Caki2 (cell line): ENCODE results near the gene RIN1. TPM values are rescaled to one million over a fixed set of nuclear protein-coding genes. Genes with fewer than 3 reads are reported as not detected.
A peak's percentile ranks its signal among the peaks of the same experiment; 100 is the strongest.
"Not testable (repeated sequence)": the region's sequence is repeated elsewhere in the genome, so short reads cannot be mapped to it uniquely, and the experiment has no call there.

Experiments
- DNase-seq: peaks from one replicate; pipeline ENCODE4 v3.0.0-alpha.2; 2015; ENCODE audit warnings: low read depth
- in situ Hi-C: cut with HindIII; loops from 2 replicates; pipeline ENCODE4 v1.10.0; 2016; ENCODE audit warnings: low sequenced_read_pairs, low pct_unique_long_range_greater_than_20kb, mixed read lengths
- total RNA-seq: library from RNA; depleted of rRNA; stranded (reverse); fragments of >200 nt; shearing (Covaris generic); gene quantifications from 2 replicates; pipeline ENCODE4 v1.2.3, GENCODE V29; 2014; ENCODE audit warnings: low replicate concordance

The RIN1 gene
- total RNA-seq, 1 experiment from 2014 or later, result 28.4 TPM

- no peak for DNase-seq
- in situ Hi-C loops, result no loop called here
Observed at GRCh38 chr11:66313321-66314185, 22.7 kb downstream of the RIN1 start.

GRCh38 chr11:66312549-66313320 is 23.5 kb downstream of the RIN1 start:
- DNase-seq, result peak; percentile 86
- in situ Hi-C loops, result no loop called here

GRCh38 chr11:66311965-66312548 is 24.2 kb downstream of the RIN1 start:
- peak; percentile 95 for DNase-seq

GRCh38 chr11:66311470-66311964 is 24.7 kb downstream of the RIN1 start:
- in situ Hi-C loops, result no loop called here
- no peak for DNase-seq

More at GRCh38 chr11:66311965-66312548, 24.2 kb downstream of the RIN1 start:
- in situ Hi-C loops, result no loop called here

- in situ Hi-C loops, DNase-seq: not testable (repeated sequence)
Observed at GRCh38 chr11:66310803-66311440, 25.3 kb downstream of the RIN1 start.

- no peak for DNase-seq
- in situ Hi-C loops, result no loop called here
Observed at GRCh38 chr11:66310324-66310723, 25.9 kb downstream of the RIN1 start.

GRCh38 chr11:66309475-66309874 is 26.8 kb downstream of the RIN1 start:
- in situ Hi-C loops, result no loop called here
- DNase-seq, result no peak

- no peak for DNase-seq
- in situ Hi-C loops, result no loop called here
Observed at GRCh38 chr11:66302656-66303055, 33.6 kb downstream of the RIN1 start.

- in situ Hi-C loops, result no loop called here
- no peak for DNase-seq
Observed at GRCh38 chr11:66299186-66299585, 37.0 kb downstream of the RIN1 start.

GRCh38 chr11:66297610-66298009 is 38.6 kb downstream of the RIN1 start:
- DNase-seq, result no peak
- in situ Hi-C loops, result no loop called here

- in situ Hi-C loops, result no loop called here
Observed at GRCh38 chr11:66294626-66295620, 41.3 kb downstream of the RIN1 start.

GRCh38 chr11:66293777-66294625 is 42.2 kb downstream of the RIN1 start:
- in situ Hi-C loops, result no loop called here
- no peak for DNase-seq

More at GRCh38 chr11:66294626-66295620, 41.3 kb downstream of the RIN1 start:
- DNase-seq, result no peak

- in situ Hi-C loops, result no loop called here
Observed at GRCh38 chr11:66293352-66293751, 42.9 kb downstream of the RIN1 start.

GRCh38 chr11:66292543-66293332 is 43.5 kb downstream of the RIN1 start:
- in situ Hi-C loops, result no loop called here
- no peak for DNase-seq

More at GRCh38 chr11:66293352-66293751, 42.9 kb downstream of the RIN1 start:
- no peak for DNase-seq

GRCh38 chr11:66291706-66292542 is 44.3 kb downstream of the RIN1 start, which contains the start of gene TMEM151A:
TMEM151A (plus strand) TSS chr11:66291894; CDS start chr11:66292014, 120 bp downstream.
- in situ Hi-C loops, result no loop called here
- DNase-seq, result no peak
